ENCODE data around the gene GLDN. TPM values are rescaled to one million over a fixed set of nuclear protein-coding genes. Genes with fewer than 3 reads are reported as not detected.

Gene GLDN
- total RNA-seq, 1 donor from 2014 or later = 5.9 TPM

- TF ChIP-seq POLR2A (IDR thresholded peaks at IDR 0.05) = no peak
- no peak for TF ChIP-seq POLR2AphosphoS5 (IDR thresholded peaks at IDR 0.05; ENCODE audit: insufficient read depth in 1 of 2, low read depth in 1 of 2)
- no peak for TF ChIP-seq CTCF (IDR thresholded peaks at IDR 0.05)
- H3K9me3 ChIP-seq = no peaks in the 10 kb centered on the region
- no peak overlapping the region for H3K4me3 ChIP-seq
- no peak for DNase-seq (ENCODE audit: extremely low spot score in 2 of 2)
- intact Hi-C loops (cut with DNase I) = loop anchor here (10.0 kb wide), 1 partner anchor 142 kb away; no protein-coding TSS in a partner anchor
- H3K27me3 ChIP-seq = no peaks in the 10 kb centered on the region
- no peaks in the 10 kb centered on the region for H3K4me1 ChIP-seq
- H3K36me3 ChIP-seq = no peaks in the 10 kb centered on the region
- no peak overlapping the region for H3K27ac ChIP-seq
These were observed 35.8 kb downstream of the GLDN start for GRCh38 chr15:51377038-51377786.

GRCh38 chr15:51378406-51378805, 37.0 kb downstream of the GLDN start:
- Histone ChIP-seq H3K27ac (no peak overlapping the region), H3K4me3 (no peak overlapping the region), H3K27me3 (no peaks in the 10 kb centered on the region), H3K9me3 (no peaks in the 10 kb centered on the region), H3K4me1 (no peaks in the 10 kb centered on the region), H3K36me3 (no peaks in the 10 kb centered on the region)
- TF ChIP-seq POLR2AphosphoS5 (IDR thresholded peaks at IDR 0.05; ENCODE audit: insufficient read depth in 1 of 2, low read depth in 1 of 2) (no peak), CTCF (IDR thresholded peaks at IDR 0.05) (no peak), POLR2A (IDR thresholded peaks at IDR 0.05) (no peak)
- DNase-seq (ENCODE audit: extremely low spot score in 2 of 2) = no peak
- intact Hi-C loops (cut with DNase I) = loop anchor here (10.0 kb wide), 1 partner anchor 144 kb away; no protein-coding TSS in a partner anchor

GRCh38 chr15:51379390-51379789, 37.9 kb downstream of the GLDN start:
- no peak overlapping the region for H3K4me3 ChIP-seq
- H3K9me3 ChIP-seq = no peaks in the 10 kb centered on the region
- H3K4me1 ChIP-seq = no peaks in the 10 kb centered on the region
- intact Hi-C loops (cut with DNase I) = loop anchor here (10.0 kb wide), 1 partner anchor 145 kb away; no protein-coding TSS in a partner anchor
- DNase-seq (ENCODE audit: extremely low spot score in 2 of 2) = no peak
- no peak for TF ChIP-seq CTCF (IDR thresholded peaks at IDR 0.05)
- TF ChIP-seq POLR2AphosphoS5 (IDR thresholded peaks at IDR 0.05; ENCODE audit: insufficient read depth in 1 of 2, low read depth in 1 of 2) = no peak
- no peak for TF ChIP-seq POLR2A (IDR thresholded peaks at IDR 0.05)
- H3K36me3 ChIP-seq = no peaks in the 10 kb centered on the region
- no peaks in the 10 kb centered on the region for H3K27me3 ChIP-seq
- H3K27ac ChIP-seq = no peak overlapping the region

GRCh38 chr15:51380999-51381806, 39.7 kb downstream of the GLDN start:
- Histone ChIP-seq H3K27me3 (no peaks in the 10 kb centered on the region), H3K9me3 (no peaks in the 10 kb centered on the region), H3K4me3 (no peak overlapping the region), H3K36me3 (no peaks in the 10 kb centered on the region), H3K4me1 (no peaks in the 10 kb centered on the region), H3K27ac (no peak overlapping the region)
- DNase-seq (ENCODE audit: extremely low spot score in 2 of 2) = no peak
- TF ChIP-seq POLR2AphosphoS5 (IDR thresholded peaks at IDR 0.05; ENCODE audit: insufficient read depth in 1 of 2, low read depth in 1 of 2) (no peak), CTCF (IDR thresholded peaks at IDR 0.05) (peak; percentile 68 to 89 (median 74))
- intact Hi-C loops (cut with DNase I) = loop anchor here (2.0 to 5.0 kb wide), 2 partner anchors 100 to 219 kb away; no protein-coding TSS in a partner anchor

All from vagina (tissue), 2 donors.